AG10803 (cell line): ENCODE results near the gene PANX3.

Experiments
- DNase-seq: peaks from one replicate; pipeline ENCODE4 v3.0.0; 2010; ENCODE audit warnings: low read depth
- H3K4me3 ChIP-seq: 2 replicates; pipeline ENCODE4 v1.5.1; 2011; ENCODE audit warnings: mild to moderate bottlenecking, low read length, control low read depth
- TF ChIP-seq, protein P1 (sequence below): conservative IDR thresholded peaks from 2 replicates; pipeline ENCODE4 v1.5.1; 2011; ENCODE audit warnings: mild to moderate bottlenecking, low read length, control low read depth, inconsistent platforms

The PANX3 gene

DNA sequence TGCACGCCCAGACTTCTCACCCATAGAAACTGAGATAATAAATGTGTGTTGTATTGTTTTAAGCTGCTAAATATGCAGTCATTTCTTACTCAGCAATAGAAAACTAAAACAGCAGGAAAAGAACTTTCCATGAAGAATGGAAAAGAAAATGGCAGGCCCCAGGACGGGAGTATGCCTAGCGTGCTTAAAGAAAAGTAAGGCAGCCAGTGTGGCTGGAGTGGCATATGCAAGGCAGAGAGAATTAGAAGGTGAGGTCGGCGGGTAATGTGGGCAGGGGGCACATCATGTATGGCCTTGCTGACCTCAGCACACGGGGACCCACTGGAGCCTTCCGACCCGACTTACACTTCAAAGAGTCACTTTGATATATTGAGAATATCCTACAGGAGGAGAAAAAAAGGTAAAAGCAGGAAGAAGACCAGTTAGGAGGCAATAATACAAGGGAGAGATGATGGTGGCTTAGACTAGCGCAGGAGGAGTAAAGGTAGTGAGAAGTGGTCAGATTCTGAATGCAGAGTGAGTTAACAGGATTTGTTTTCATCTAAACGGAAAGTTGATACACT lies 31.9 kb downstream of the PANX3 start:
- TF ChIP-seq, protein P1, sequence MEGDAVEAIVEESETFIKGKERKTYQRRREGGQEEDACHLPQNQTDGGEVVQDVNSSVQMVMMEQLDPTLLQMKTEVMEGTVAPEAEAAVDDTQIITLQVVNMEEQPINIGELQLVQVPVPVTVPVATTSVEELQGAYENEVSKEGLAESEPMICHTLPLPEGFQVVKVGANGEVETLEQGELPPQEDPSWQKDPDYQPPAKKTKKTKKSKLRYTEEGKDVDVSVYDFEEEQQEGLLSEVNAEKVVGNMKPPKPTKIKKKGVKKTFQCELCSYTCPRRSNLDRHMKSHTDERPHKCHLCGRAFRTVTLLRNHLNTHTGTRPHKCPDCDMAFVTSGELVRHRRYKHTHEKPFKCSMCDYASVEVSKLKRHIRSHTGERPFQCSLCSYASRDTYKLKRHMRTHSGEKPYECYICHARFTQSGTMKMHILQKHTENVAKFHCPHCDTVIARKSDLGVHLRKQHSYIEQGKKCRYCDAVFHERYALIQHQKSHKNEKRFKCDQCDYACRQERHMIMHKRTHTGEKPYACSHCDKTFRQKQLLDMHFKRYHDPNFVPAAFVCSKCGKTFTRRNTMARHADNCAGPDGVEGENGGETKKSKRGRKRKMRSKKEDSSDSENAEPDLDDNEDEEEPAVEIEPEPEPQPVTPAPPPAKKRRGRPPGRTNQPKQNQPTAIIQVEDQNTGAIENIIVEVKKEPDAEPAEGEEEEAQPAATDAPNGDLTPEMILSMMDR: no peak
- H3K4me3 ChIP-seq: no peak overlapping the region
- no peak for DNase-seq

DNA sequence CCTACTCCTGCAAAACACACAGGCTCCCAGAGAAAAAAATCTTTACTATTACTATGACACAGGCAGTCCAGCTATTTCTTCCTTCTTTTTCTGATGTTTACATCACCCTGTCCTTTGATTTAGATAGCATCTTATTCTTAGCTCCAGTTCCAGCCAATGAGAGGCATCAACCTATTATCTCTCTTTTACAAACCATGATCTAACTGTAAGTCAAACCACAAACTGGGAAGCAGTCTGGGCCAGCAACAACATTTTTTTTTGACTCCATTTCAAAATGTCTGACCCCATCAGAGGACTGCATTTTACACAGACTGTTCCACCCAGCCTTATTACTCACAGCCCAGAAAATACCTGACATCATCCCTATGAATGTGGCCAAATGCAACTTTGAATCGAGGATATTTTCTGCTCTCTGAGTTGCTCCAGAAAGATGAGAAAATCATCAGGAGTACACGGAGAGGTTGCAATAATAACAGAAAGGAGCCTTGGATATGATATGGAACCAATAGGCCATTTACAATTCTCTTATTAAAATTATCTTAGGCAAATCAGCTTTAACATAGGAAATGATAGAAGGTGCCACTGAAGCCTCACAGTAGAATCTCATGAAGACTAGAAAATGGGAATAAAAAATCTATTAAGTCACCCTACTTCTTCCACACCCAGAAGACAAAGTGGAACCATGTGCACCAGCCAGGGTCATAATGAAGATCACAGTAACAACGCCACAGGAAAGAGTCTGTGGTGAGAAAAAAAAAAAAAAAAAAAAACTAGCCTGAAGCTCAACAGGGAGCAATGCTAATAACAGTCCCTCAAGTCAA lies 32.6 kb downstream of the PANX3 start:
- no peak overlapping the region for H3K4me3 ChIP-seq
- peak; percentile 79 for DNase-seq
- TF ChIP-seq, protein P1: no peak

DNA sequence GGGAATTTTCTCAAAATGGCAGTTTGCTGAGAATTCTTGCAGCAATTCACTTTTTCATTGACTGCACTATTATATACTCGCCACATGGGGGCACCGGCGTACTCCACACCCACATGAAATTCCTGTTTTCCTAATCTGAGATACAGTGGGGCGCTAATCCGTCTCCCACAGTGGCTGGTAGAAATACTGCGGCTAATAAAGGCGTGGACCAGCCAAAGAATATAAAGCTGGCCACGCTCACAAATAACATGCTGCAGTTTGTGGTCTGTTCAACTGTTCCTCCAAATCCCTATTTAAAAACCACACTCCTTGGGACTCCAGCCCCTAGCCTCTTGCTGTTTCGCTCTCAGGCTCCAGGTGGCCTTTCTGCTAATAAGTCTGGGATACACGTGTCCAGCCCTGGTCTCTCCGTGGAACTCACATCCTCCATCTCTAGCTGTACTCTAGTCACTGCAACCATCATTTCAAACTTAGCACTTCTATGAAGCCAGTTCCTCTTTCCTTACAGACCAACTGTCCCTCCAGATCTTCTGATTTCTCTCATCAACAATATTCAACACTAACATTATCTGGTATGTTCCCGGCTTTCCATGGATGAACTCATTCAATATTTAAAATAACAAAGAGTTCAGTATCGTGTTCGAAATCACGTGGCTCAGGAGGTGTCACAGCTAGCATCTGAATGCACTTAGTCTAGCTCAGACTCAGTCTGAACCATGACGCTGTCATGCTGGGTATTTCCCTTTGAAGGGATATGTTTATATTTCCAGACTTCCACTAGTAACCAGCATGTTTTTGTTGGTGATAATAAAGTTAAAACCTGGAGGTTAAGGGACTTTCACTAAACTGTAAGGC lies 33.4 kb downstream of the PANX3 start:
- peak overlapping the region; percentile 40 for H3K4me3 ChIP-seq
- TF ChIP-seq, protein P1: peak; percentile 81
- DNase-seq: peak; percentile 76

DNA sequence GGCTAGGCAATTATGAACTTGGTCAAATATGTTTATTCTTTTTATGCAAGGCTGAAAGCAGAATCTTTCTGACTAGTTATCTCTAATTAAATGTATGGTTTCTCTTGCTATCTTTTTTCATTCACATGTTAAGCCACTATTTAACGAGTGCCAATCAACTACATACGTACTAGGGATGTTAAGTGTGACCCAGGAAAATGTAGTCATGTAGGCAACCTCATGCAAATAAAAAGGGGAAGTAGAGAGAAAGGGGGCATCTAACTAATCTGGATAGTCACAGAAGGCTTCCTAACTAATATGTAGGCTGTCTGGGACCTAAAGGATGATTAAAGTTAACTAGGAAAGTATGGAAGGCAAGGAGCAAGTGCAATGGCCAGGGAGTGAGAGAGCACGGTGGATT lies 34.9 kb downstream of the PANX3 start:
- no peak overlapping the region for H3K4me3 ChIP-seq
- DNase-seq: no peak
- TF ChIP-seq, protein P1: no peak

DNA sequence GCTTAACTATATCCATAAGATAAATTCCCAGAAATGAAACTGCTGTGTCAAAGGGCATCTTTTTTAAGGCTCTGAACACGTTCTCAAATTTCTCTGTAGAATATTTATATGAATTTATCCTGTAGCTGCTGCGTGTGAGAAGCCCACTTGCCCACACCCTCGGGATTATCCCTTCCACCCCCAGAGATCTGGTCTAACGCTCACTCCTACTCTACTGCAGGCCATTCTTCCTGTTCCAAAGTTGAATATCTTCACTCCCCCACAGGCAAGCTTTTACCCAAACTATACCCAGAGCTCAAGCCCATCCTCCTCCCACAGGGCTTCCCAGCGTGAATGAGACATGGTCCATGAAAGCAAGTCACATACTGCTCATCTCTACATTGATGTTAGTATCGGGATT lies 37.4 kb downstream of the PANX3 start:
- TF ChIP-seq, protein P1: no peak
- no peak overlapping the region for H3K4me3 ChIP-seq
- DNase-seq: no peak

DNA sequence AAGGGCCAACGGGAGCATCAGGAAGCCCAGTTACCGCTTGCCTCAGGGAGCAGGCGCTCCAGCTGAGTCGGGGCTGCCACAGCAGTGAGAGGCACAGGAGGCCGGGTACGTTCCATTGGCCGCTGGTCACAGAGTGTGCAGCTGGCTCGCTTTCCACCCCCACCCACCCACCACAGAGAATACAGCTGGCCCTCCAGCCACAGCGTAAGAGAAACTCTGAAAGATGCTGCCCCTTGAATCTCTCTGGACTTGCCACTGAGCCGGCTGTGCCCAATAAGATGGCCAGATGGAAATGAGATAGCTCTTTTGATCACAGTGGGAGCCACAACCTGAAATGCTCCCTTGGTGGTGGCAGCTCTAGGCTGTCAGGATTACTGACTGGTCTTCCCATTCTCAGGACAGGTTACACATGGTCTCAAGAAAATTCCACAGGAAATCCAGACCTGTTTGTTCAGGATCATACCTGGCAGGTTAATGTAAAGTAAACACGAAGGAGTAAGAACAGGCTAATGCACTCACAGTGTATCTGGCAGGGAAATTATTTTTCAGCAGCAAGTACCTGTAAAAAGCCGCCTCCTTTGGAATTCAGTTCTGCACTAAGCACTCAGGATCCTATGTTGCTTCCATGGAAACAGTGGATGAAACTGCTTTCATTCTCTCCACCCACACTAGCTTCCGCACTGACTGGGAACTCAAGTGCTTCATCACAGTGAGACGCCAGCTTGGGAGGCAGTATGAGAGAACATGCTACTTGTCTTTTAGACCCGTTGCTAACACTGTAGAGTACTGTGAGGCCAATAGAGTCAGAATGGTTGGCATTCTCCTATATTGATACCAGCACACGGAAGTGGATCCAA lies 45.8 kb downstream of the PANX3 start:
- DNase-seq: no peak
- H3K4me3 ChIP-seq: no peak overlapping the region
- TF ChIP-seq, protein P1: no peak
